GM18526 (cell line): ENCODE measurements around the gene GPR33.
A peak's percentile ranks its signal among the peaks of the same experiment; 100 is the strongest.

Experiments used
- POLR2A ChIP-seq: IDR thresholded peaks from 3 replicates; pipeline ENCODE4 v1.6.1; 2011; ENCODE audit not compliant: insufficient read length; ENCODE audit errors: extremely low read depth

The GPR33 gene

DNA sequence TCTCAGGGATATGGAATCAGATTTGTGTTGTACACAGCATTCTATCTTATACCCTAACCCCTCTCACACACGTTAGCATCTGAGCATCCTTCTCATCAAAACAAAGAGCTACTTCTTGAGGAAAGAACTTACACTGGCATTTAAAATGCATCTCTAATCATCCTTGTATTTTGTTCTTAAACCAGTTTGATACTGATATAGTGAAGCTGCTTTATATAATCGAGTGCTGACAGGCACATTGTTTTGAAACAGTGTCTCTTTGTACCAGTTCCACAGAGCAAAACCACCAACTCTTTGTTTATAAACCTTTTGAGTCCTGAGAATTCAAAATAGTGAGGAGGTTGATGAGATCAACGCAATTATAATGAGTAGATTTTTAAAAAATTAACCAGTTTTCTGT, 8.8 kb downstream of the GPR33 start:
- no peak for TF ChIP-seq POLR2A

DNA sequence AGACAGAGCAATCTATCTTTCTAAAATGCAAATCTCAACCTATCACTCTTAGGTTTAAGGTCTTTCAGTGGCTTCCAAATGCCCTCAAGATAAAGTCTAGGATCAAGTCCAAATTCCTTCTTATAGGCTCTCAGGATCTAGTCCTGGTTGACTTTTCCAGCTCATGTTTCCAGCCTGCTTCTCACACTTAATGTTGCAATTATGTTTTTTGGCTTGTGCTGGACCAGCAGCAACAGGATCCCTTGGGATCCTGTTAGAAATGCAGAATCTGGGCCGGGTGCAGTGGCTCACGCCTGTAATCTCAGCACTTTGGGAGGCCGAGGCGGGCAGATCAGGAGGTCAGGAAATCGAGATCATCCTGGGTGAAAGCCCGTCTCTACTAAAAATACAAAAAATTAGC, 10.6 kb downstream of the GPR33 start:
- no peak for TF ChIP-seq POLR2A

DNA sequence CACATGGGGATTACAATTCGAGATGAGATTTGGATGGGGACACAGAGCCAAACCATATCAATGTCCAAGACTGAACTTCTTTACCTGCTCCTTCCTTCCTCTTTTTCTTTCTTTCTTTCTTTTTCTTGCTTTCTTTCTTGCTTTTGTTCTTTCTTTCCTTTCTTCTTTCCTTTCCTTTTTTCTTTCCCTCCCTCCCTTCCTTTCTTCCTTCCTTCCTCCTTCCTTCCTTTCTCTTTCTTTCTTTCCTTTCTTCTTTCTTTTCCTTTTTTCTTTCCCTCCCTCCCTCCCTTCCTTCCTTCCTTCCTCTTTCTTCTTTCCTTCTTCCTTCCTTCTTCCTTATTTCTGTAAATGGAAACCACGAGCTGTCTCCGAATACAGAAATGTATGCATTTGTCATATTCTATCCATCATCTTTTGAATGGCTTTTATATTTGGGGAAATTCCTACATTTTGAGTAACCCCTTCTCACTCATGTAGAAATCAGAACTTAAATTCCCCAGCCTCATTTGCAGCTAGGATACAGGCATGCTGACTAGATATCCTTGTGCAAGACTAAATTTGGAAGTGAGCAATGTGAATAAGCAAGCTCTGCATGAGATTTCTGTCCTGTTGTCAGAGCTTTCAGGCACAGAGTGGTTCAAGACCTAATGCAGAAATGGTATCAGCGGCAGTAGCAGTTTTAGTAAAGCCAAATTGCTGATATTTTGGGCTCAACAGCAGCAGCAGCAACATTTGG, 11.5 kb downstream of the GPR33 start:
- TF ChIP-seq POLR2A, result no peak

DNA sequence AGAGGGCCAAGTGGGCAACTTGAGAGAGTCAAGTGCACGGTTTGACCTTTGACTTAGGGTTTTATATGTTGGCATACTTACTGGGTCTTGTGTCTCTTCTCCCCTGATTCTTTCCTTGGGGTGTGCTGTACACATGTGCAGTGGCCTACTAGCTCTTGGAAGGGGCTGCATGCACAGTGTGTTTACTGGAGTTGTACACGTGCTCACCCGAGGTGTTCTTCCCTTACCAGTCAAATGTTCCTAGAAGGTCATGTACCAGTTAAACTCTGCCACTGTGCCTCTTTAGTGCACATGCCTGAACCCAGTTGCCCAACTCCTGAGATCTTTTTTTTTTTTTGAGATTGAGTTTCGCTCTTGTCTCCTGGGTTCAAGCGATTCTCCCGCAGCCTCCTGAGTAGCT, 21.3 kb downstream of the GPR33 start:
- no peak for TF ChIP-seq POLR2A

DNA sequence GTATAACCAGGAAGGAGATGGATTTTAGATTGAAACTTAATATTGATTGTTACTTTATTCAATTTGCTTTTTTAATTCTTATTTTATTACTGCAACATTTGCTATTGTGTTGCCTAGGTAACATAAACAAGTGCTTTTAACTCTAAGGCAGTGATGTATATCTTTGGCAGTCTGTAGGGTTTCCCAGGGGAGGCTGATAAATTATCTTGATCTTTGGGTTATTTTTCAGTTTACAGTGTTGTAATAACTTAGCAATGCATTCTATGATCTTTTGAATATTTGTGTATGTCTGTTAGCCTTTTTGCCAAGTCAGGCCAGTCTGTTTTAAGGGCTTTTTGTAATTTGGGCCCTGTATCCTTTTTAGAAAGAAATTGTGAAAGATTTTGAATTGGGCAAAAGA, 22.7 kb downstream of the GPR33 start:
- no peak for TF ChIP-seq POLR2A

DNA sequence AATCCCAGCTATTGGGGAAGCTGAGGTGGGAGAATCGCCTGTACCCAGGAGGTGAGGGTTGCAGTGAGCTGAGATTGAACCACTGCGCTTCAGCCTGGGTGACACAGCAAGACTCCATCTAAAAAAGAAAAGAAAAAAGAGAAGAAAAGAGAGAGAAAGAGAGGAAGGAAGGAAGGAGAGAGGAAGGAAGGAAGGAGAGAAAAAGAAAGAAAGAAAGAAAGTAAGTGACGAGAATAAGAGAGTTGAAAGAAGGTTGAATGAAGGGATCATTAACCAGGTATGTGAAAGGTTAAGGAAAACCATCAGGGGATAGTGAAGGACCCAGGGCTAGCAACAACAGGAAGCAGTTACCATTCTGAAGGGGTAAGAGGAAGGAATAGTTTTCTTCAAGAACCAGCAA, 26.3 kb downstream of the GPR33 start:
- TF ChIP-seq POLR2A, result no peak

DNA sequence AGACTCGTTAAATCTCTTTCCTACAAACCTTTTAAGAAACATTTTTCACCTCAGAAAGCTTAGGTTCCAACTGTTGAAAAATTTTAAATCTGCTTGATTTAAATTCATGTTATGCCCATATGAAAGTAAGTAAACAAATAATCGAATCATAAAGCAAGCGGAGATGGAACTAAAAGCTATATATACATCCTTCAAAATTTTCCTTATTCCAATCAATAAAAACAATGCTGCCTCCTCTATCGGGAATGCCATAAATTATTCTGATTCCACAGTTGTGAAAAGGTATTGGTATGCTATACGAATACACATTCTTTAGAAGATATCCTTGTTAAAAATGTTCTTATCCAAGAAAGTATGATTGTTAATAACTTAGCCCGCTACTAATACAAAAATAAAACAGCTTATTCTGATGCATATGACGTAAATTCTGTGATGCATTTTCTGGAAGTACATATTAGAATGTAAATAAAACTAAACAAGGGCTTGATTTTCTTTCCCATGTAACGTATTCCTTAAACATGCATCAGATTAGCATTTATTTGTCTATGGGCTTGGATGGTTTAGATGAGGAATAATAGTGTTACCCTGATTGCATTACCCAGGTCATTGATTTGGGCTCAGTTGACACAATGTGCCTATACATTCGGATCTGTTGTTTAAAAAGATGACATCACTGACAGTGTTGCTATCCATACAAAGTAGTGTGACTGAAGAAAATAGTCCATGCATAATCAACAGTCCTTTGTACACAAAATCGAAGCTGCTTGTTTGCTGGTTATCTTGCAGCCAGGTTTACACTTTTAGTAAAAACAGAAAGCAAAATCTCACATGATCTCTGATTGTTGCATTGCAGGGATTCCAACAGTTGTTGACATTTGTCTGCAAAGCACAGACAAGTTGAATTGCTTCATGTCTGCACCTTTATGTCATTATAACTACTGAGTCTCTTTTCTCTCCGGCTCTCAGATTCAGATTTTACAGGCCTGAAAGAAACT, 29.9 kb downstream of the GPR33 start:
- TF ChIP-seq POLR2A, result no peak

DNA sequence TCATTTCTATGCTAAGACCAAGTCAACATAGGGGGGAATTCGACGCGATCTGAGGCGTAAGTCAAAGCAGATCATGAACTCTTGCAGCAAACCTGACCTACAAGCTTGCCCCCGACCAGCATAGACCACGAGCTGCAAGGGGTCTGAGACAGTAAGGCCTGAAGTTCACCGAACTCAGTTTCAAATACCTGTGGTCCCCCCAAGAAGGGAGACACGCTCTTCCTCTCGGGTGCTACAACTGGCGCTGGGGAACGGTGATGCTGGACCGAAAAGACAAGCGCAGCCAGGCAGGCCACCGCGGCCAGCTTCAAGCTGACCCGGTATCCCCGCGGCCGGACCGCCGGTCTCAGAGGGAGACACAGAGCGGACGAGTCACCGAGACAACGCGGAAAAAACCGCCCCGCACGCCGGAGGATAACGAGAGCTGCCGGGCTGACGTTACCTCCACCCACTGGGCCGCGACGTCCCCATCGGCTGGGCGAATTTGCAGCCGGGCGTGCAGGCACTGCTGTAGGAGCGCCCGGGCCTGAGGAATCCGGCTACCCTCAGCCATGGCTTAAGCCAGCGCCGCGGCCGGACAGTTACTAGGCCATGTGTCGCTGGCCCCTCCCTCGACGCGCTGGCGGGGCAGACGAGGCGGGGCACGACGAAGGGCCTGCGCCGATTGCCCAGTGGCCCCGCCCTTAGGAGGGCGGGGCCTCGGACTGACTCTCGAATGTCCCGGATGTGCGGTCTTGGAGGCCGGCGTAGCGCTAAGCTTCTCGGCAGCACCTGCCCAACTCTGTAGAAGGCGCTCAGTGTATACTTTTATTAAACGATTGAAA, 30.8 kb downstream of the GPR33 start, which contains the start of gene DTD2:
Gene DTD2 (minus strand): TSS at position 666 of the 824 bp plus-strand sequence. CDS start 113 bp downstream, at position 553.
- TF ChIP-seq POLR2A, result peak; percentile 77

DNA sequence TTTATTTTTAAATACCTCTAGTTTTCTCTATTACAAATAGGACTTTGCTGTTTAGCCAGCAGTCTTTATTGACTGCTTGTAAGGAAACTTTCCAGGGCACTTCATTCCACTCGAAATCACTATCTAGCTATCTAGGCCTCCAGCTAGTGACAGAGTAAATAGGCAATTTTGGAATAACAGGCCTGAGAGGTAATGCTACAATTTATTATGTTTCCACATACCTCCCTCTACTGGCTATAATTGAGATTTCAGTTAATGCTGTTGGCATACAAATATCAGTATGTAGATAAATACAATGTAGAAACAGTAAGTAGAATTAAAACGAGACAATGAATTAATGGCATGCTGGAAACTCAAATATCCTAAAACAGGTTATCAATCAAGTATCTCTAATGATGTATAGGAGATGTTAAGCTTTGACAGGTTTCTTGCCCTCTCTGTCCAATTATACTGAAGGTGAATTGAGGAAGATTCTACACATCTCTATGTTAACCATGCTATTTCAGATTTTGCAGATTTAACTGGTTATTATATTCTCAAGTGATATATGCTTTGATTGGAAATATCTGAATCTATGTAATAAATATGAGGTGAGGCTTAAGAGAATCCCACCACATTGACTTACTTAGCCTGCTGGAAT, 37.7 kb downstream of the GPR33 start:
- TF ChIP-seq POLR2A, result no peak

DNA sequence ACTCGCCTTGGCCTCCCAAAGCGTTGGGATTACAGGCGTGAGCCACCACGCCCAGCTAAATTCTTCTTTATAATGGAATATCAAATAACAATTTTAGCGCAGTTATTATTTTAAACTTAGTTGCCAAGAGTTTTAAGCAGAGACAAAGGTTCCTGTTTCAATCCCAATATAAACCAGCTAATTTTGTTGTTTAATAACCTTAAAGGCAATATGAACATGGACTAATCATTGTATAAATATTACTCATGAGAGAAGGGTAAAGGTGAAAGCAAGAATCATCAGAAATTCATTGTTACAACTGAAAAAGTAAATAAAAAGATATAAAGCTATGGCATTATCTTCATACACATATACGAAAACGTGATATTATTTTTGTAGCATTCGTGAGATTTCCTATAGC, 38.7 kb downstream of the GPR33 start:
- no peak for TF ChIP-seq POLR2A

DNA sequence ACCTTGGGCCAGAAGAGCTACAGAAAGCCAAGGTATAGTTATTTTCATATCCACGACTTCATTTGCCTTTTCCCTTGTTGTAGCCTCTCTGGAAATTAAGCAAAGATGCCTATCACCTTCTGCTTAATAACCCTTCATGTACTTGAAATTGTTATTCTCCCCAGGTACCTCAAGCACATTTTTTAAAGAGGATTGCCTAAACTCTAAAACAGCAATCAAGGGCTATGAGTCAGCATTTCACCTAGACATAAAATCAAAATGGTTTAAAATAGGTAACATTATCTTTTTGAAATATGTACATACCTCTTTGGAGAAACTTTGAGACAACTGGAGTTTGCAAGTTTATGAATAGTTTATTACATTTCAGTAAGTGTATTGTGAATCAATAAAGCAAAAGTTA, 42.1 kb downstream of the GPR33 start:
- TF ChIP-seq POLR2A, result no peak

DNA sequence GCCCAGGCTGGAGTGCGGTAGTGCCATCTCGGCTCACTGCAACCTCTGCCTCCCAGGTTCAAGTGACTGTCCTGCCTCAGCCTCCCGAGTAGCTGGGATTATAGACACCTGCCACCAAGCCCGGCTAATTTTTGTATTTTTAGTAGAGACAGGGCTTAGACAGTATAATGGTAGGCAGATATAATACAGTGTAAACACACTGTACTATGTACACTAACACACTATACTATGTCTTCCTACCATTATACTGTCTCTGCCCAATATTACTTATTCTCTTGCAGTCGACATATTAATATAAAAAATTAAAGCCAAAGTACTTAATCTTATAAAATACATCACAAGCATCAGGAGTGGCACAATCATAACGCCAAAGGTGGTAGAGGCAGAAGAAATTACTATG, 45.6 kb downstream of the GPR33 start:
- no peak for TF ChIP-seq POLR2A

DNA sequence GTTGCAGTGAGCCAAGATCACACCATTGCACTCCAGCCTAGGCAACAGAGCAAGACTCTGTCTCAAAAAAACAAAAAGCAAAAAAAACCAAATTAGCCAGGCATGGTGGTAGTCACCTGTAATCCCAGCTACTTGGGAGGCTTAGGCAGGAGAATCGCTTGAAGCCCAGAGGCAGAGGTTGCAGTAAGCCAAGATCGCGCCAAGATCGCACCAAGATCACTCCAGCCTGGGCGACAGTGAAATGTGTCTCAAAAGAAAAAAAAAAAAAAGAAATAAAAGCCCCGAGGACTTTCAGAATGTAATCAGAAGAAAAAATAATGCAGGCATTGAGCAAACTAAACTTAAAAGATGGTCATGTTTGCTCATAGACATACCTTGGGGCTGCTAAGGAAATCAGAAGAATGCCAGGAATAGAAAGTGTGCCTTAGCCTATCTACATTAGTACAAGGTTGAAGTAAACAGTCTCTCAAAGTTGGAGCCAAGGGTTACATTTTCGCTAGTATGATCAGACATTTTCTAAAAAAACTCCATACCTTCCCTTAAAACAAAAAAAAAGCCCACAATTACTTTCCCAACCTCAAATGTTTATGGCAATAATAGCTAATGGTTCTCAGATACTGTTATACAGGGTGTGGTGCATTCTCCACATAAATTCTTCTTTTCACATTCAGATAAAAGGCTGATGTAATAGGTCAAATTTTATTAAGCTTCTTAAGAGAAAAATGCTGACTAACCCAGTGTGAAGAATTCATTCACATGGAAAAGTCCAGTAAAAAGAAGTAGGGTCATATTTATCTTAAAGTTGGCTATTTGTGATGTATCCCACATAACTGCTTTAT, 46.3 kb downstream of the GPR33 start:
- TF ChIP-seq POLR2A, result no peak

DNA sequence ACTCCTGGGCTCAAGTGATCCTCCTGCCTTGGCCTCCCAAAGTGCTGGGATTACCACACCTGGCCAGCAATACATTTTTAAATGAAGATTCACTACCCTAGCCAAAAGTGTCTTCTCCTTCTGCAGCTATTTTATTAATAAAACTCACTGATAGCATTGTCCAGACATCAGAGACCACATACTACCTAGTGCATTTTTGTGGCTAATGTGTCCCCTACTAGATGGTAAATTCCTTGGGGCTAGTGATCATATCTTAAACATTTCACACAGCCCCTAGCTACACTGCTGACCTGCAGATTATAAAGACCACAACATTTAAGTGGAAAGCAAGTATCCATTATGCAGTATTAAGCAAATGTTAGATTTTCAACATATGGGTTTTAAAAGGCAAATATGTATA, 47.6 kb downstream of the GPR33 start:
- no peak for TF ChIP-seq POLR2A
